SH-SY5Y (cell line): ENCODE results near the gene EHBP1.

Experiments
- GATA2 ChIP-seq: IDR thresholded peaks from 2 replicates; pipeline ENCODE4 v1.6.1; 2011; ENCODE audit warnings: mild to moderate bottlenecking, low read depth, low read length
- GATA3 ChIP-seq: IDR thresholded peaks from 2 replicates; pipeline ENCODE4 v1.6.1; 2011; ENCODE audit warnings: low read depth, mild to moderate bottlenecking, low read length, moderate library complexity

GRCh38 chr2:62743506-62743905 is 38.0 kb downstream of the EHBP1 start:
- no peak for TF ChIP-seq GATA3
- TF ChIP-seq GATA2, result no peak
